Esophagus muscularis mucosa (tissue), 4 donors: ENCODE results near the gene B4GALNT1. TPM values are rescaled to one million over a fixed set of nuclear protein-coding genes. Genes with fewer than 3 reads are reported as not detected.

Source experiments
- DNase-seq: peaks from one replicate; pipeline ENCODE4 v3.0.0-alpha.2; 2017; ENCODE audit errors: extremely low spot score
- H3K27ac ChIP-seq, 4 donors: fragments of 200-600 bp; sonication (generic); replicated peaks in 1 of 4; 1 replicate in 3 of 4; 2 replicates in 1 of 4; pipeline ENCODE4 v1.5.1; 2016 to 2019; ENCODE audit warnings: mild to moderate bottlenecking in 1 of 4
- H3K27me3 ChIP-seq, 4 donors: fragments of 200-600 bp; sonication (generic); one replicate each; pipeline versions ENCODE4 v1.5.1 to v1.6.0; 2016 to 2019
- H3K36me3 ChIP-seq, 4 donors: fragments of 200-600 bp; sonication (generic); one replicate each; pipeline ENCODE4 v1.5.1; 2016 to 2019
- H3K4me1 ChIP-seq, 4 donors: fragments of 200-600 bp; sonication (generic); one replicate each; pipeline ENCODE4 v1.5.1; 2016 to 2019
- H3K4me3 ChIP-seq, 4 donors: fragments of 200-600 bp; sonication (generic); 1 replicate in 2 of 4; 2 replicates in 2 of 4; pipeline ENCODE4 v1.5.1; 2016 to 2019; ENCODE audit warnings: mild to moderate bottlenecking in 4 of 4, moderate library complexity in 1 of 4
- H3K9me3 ChIP-seq, 4 donors: fragments of 200-600 bp; sonication (generic); 1 replicate in 3 of 4; 2 replicates in 1 of 4; pipeline ENCODE4 v1.5.1; 2016 to 2019
- EP300 ChIP-seq: sonication (generic); formaldehyde crosslinking; IDR thresholded peaks from one replicate; pipeline ENCODE4 v1.6.1; 2017; ENCODE audit warnings: antibody characterized with exemption
- POLR2A ChIP-seq: fragments of 450-650 bp; IDR thresholded peaks from one replicate; pipeline ENCODE4 v1.6.1; 2017; ENCODE audit warnings: antibody characterized with exemption, moderate library complexity, mild to moderate bottlenecking, low read depth
- POLR2AphosphoS5 ChIP-seq, 2 donors: sonication (generic); formaldehyde crosslinking; IDR thresholded peaks; one replicate each; pipeline ENCODE4 v1.6.1; 2017; ENCODE audit warnings: antibody characterized with exemption in 2 of 2
- WGBS: methylation state at CpG from one replicate; pipeline ENCODE4 v1.1.5; 2018; 5-methylcytosine and 5-hydroxymethylcytosine counted together
- intact Hi-C: fragments of 100-400 bp; cut with DNase I; formaldehyde crosslinking; loops from one replicate; pipeline ENCODE4 v1.15.1; 2023
- total RNA-seq, 4 donors: library from RNA; depleted of rRNA; stranded (reverse); fragments of >200 nt; gene quantifications; one replicate each; pipeline versions ENCODE4 v1.1.0 to v1.2.1, GENCODE V29; 2016
- TF ChIP-seq, protein P1 (sequence below), 3 experiments: fragments of 200-600 bp in 2 of 3; fragments of 450-650 bp in 1 of 3; sonication (generic) in 2 of 3; IDR thresholded peaks; one replicate each; pipeline ENCODE4 v1.5.1; 2017 to 2019; ENCODE audit warnings: antibody characterized with exemption in 3 of 3, mild to moderate bottlenecking in 2 of 3, moderate library complexity in 1 of 3

The B4GALNT1 gene
- total RNA-seq, 4 donors from 2014 or later, result 2.8 to 10.9 (median 7.3) TPM

DNA sequence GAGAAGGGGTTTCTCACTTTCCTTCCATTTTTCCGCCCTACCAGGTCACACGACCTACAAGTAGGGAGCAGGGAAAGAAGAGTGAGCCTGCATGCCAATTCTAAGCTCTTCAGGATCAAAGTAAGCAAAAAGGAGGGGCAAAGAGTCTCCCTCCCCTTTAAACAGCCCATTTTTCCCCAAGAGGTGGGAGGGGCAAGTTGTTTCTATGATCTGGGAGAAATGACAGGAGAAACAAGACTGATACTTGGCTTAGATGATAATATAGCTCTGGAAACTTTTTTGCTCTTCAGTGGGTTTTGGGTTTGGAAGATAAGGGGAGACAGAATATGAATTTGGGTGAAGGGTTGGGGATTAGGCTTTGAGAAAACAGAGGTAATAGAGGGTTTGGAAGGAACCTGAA is 26.6 kb downstream of the B4GALNT1 start:
- peaks cover 0 to 7% (median 0%) of the 10 kb centered on the region in 4 donors for H3K27me3 ChIP-seq
- H3K4me3 ChIP-seq, result no peak overlapping the region
- H3K27ac ChIP-seq, result peak overlapping the region; percentile 96 to 99 (median 97)
- H3K36me3 ChIP-seq, result peaks cover 6 to 49% (median 27%) of the 10 kb centered on the region in 4 donors
- H3K9me3 ChIP-seq, result no peaks in the 10 kb centered on the region
- DNase-seq, result no peak
- intact Hi-C loops, result no loop called here
- WGBS, result 71% methylated on average over 2 of the region's 2 CpGs
- peaks cover 32 to 79% (median 65%) of the 10 kb centered on the region in 4 donors for H3K4me1 ChIP-seq
- TF ChIP-seq, protein P1, sequence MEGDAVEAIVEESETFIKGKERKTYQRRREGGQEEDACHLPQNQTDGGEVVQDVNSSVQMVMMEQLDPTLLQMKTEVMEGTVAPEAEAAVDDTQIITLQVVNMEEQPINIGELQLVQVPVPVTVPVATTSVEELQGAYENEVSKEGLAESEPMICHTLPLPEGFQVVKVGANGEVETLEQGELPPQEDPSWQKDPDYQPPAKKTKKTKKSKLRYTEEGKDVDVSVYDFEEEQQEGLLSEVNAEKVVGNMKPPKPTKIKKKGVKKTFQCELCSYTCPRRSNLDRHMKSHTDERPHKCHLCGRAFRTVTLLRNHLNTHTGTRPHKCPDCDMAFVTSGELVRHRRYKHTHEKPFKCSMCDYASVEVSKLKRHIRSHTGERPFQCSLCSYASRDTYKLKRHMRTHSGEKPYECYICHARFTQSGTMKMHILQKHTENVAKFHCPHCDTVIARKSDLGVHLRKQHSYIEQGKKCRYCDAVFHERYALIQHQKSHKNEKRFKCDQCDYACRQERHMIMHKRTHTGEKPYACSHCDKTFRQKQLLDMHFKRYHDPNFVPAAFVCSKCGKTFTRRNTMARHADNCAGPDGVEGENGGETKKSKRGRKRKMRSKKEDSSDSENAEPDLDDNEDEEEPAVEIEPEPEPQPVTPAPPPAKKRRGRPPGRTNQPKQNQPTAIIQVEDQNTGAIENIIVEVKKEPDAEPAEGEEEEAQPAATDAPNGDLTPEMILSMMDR (IDR thresholded peaks at IDR 0.05), result no peak
- TF ChIP-seq POLR2A (no peak), POLR2AphosphoS5 (IDR thresholded peaks at IDR 0.05) (no peak), EP300 (no peak)

DNA sequence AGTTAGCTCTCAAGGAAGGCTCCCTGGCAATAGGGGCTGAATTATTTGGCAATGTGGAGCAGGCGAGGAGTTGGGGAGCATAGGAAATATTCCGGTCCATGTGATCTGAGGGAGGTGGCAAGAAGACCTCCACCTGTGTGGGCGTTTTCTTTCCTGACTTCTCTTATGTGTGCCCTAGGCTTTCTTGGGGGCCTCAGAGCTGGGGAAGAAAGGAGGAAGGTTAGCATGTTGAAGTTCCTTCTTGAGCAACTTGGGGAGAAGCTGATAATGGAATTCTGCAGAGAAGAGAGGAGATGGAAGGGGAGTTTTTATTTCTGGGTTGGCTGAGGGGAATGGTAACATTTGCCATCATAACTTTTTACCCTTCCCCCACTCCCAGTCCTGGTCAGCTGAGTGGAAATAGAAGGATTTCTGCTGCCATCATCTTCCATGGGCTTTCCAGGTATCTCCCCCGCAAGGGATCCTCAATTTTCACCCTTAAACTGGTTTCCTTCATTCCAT is 27.1 kb downstream of the B4GALNT1 start:
- Histone ChIP-seq H3K4me3 (peak overlapping the region; percentile 70 to 84 (median 82)), H3K27ac (peak overlapping the region; percentile 96 to 99 (median 97)), H3K4me1 (peaks cover 32 to 75% (median 61%) of the 10 kb centered on the region in 4 donors), H3K27me3 (peaks cover 0 to 3% (median 0%) of the 10 kb centered on the region in 4 donors), H3K9me3 (no peaks in the 10 kb centered on the region), H3K36me3 (peaks cover 6 to 54% (median 32%) of the 10 kb centered on the region in 4 donors)
- intact Hi-C loops, result no loop called here
- WGBS, result 44% methylated on average over 4 of the region's 4 CpGs
- no peak for DNase-seq
- TF ChIP-seq EP300 (no peak), POLR2AphosphoS5 (IDR thresholded peaks at IDR 0.05) (no peak), POLR2A (no peak)
- TF ChIP-seq, protein P1 (IDR thresholded peaks at IDR 0.05), result no peak

DNA sequence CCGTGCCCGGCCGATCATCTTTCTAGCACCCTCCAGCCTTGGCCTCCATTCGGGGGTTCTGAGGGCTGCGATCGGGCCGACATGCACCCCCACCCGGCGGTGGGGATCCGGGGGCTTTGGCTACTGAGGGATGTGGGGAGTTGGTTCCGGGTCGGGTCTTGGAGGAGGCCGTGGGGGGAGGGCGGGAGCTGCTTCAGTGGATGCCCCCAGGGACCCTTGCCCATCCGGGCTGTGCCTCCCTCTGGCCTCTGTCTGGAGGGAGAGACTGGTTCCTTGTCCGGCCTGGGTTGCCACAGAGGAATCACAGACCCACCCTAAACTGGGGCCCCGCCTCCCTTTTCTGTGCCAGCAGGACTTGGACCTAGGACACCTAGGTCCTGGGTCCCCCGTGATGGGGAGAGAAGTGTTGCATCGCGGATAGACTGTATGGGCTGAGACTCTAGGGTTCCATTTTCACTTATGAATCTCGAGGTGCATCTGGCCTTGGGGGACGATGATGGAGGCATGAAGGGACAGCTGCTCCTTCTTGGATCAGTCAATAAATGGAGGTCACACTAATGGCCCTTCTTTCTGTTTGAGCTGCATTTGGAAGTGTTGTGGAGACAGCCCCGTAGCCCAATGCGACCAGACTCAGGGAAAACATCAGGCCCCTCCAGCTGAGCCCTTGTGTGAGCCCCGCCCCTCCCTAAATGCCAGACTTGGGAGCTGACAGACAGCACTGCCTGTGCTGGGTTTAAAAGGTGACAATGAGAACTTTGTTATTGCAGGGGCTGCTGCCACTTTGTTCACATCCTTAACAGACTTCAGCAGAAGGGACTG is 27.8 kb downstream of the B4GALNT1 start:
- H3K9me3 ChIP-seq, result no peaks in the 10 kb centered on the region
- H3K27me3 ChIP-seq, result no peaks in the 10 kb centered on the region
- peaks cover 28 to 69% (median 54%) of the 10 kb centered on the region in 4 donors for H3K4me1 ChIP-seq
- peaks cover 10 to 61% (median 39%) of the 10 kb centered on the region in 4 donors for H3K36me3 ChIP-seq
- H3K4me3 ChIP-seq, result peak overlapping the region; percentile 70 to 84 (median 82)
- DNase-seq, result no peak
- TF ChIP-seq EP300 (no peak), POLR2AphosphoS5 (IDR thresholded peaks at IDR 0.05) (peak in 1 of 2 donors; percentile 51), POLR2A (no peak)
- TF ChIP-seq, protein P1 (IDR thresholded peaks at IDR 0.05), result no peak
- 11% methylated on average over 7 of the region's 25 CpGs for WGBS
- H3K27ac ChIP-seq, result peak overlapping the region; percentile 96 to 99 (median 97)
- intact Hi-C loops, result no loop called here

DNA sequence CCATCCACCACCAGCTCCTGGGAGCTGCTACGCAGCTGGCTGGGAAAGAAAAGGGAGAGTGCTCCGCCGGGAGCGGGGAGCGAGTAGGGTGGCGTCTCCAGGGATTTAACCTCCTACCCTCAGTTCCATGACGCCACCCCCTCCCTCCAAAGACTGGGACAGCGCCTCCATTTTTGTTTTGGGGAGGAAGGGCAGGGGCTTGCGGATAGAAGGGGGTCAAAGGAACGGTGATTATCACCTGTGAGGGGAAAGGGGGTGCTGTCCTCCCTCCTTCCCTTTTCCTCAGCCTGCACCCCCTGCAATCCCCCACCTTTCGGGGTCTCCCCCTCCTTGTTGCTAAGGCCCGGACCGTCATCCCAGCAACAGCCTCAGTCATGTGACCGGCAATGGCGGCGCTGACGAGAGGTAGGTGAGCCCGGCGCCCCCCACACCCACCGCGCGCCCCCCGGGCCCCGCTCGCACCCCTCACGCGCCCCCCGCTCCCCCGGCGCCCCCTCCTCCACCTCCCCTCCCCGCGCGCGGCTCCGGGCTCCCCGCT is 28.5 kb downstream of the B4GALNT1 start, which contains the start of gene DTX3:
Gene DTX3 (plus strand): TSS at position 371 of the 538 bp plus-strand sequence. CDS start 1,694 bp downstream, outside the sequence.
- under 1% methylated on average over 17 of the region's 36 CpGs for WGBS
- intact Hi-C loops, result no loop called here
- Histone ChIP-seq H3K36me3 (peaks cover 17 to 67% (median 43%) of the 10 kb centered on the region in 4 donors), H3K9me3 (no peaks in the 10 kb centered on the region), H3K27ac (peak within 1 kb of the TSS; percentile 96 to 99 (median 97)), H3K4me3 (peak within 1 kb of the TSS; percentile 70 to 84 (median 82)), H3K27me3 (no peaks in the 10 kb centered on the region), H3K4me1 (peaks cover 21 to 62% (median 48%) of the 10 kb centered on the region in 4 donors)
- no peak for DNase-seq
- TF ChIP-seq, protein P1 (IDR thresholded peaks at IDR 0.05), result no peak
- TF ChIP-seq POLR2AphosphoS5 (IDR thresholded peaks at IDR 0.05), result peak in 1 of 2 donors; percentile 11
